ENCODE results near the gene VPS29.
"Not testable (repeated sequence)": the region's sequence is repeated elsewhere in the genome, so short reads cannot be mapped to it uniquely, and the experiment has no call there.

Gene VPS29

DNA sequence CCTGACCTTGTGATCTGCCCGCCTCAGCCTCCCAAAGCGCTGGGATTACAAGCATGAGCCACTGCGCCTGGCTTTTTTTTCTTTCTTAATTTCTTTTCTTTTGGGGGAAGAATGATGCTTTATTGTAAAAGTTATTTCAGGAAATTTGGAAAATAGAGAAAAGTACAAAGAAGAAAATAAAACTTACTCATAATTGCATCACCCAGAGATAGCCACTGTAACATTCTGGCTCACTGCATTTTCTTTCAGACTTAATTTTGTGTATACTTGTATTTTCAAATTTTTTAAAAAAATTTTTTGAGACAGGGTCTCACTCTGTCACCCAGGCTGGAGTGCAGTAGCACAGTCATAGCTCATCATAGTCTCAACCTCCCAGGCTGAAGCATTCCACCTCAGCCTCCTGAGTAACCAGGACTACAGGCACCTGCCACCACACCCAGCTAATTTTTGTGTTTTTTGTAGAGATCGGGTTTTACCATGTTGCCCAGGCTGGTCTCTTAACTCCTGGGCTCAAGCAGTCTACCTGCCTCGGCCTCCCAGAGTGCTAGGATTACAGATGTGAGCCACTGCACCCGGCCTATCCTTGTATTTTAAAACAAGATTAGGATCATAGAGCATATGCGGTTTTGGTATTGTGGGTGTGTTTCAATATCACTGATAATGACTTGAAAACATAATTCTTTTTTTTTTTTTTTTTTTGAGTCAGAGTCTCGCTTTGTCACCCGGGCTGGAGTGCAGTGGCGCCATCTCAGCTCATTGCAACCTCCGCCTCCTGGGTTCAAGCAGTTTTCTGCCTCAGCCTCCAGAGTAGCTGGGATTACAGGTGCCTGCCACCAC lies 19.2 kb upstream of the VPS29 start:
- DNase-seq: not testable (repeated sequence)

DNA sequence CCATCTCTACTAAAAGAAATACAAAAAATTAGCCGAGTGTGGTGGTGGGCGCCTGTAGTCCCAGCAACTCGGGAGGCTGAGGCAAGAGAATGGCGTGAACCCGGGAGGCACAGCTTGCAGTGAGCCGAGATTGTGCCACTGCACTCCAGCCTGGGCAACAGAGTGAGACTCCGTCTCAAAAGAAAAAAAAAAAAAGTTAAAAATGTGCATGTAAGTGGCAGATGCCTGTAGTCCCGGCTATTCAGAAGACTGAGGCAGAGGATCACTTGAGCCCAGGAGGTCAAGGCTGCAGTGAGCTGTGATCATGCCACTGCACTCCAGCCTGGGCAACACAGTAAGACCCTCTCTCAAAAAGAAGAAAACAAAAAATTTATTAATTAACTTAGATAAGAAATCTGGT lies 16.1 kb upstream of the VPS29 start:
- not testable (repeated sequence) for DNase-seq

DNA sequence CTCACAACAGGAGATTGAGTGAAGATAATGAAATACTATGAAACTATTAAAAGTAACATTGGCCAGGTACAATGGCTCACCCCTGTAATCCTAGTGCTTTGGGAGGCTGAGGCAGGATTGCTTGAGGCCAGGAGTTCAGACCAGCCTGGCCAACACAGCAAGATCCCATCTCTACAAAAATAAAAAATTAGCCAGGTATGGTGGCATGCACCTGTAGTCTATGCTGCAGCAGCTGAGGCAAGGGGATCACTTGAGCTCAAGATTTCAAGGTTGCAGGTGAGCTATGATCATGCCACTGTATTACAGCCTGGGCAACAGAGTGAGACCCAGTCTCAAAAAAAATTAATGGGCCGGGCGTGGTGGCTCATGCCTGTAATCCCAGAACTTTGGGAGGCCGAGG lies 15.1 kb upstream of the VPS29 start:
- DNase-seq: no peak

DNA sequence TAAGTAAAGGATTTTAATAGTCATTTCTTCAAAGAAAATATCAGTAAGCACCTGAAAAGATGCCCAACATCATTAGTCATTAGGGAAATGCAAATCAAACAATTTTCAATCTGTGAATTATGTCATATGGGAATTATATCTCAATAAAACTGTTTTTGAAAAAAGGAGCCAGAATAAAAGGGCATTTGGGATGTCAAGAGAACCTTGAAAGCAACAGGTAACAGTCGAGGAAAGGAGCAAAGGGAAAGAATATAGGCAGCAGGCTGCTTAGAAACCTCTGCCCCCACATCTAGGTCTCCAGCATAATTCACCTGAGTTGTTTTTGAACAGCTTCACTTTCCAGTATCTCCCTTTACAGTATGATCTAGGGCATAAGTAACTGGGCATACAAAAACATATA lies 12.5 kb upstream of the VPS29 start:
- no peak for DNase-seq

DNA sequence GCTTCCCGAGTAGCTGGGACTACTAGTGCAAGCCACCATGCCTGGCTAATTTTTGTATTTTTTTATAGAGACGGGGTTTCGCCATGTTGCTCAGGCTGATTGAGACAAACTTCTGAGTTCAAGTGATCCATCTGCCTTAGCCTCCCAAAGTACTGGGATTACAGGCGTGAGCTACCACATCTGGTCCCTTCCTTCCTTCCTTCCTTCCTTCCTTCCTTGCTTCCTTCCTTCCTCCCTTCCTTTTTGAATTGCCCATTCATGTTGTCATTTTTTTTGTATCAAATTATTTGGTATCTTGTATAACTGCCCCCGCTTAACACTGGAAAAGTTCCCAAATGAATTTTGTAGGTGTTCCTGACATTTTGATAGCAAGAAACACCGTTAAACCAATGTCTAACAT lies 11.9 kb upstream of the VPS29 start:
- DNase-seq: no peak

DNA sequence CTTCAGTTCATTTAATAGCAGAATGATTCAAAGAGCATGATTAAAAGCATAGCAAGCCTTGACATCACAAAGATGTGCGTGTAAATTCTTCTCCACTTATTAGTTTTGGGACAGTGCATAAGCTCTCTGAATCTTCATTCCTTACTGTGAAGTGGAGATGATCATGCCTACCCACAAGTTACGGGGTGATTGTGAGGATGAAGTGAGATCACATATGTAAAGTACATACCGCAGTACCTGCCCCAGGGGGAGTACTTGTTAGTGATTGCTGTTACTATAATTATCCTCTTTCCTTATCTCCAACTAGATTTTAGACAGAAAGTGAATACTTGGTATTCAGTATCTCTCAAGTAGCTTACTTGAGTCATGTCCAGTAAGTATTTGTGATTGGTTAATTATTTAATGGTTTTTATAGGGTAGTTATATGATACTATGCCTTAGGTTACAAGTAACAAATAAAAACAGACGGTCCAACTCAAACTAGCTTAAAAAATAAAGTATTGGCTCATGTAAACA lies 6.2 kb upstream of the VPS29 start:
- DNase-seq: no peak

DNA sequence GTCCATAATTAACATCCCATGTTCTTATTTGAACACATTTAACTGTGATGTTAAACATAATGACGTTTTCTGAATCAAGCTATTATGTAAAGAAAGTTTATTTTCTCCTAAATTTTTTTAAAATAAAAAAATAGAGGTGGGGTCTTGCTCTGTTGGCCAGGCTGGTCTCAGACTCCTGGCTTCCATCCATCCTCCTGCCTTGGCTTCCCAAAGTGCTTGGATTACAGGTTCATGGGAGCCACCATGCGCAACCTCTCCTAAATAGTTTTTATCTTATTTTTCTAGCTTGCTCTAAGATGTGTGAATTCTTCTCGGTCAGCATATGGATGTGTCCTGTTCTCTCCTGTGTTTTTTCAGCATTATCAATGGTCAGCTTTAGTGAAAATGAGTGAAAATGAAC lies 3.4 kb upstream of the VPS29 start:
- no peak for DNase-seq

DNA sequence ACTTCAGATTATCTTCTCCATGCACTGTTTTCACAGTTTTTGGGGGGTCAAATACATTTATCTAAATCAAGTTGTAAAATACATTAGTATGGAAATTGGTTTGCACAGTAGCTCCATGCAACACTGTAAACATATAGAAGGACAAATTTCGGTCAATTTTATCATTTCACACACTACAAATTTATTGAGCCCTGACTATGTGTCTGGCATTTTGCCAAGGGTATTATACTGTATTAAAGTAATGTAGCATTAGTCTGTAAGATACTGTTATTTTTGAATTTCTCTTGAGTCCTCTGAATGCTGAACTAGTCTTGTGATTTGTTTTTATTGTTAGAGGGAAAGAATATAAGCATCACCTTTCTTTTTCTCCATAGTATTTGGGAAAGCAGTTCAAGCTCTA lies 1.5 kb upstream of the VPS29 start:
- DNase-seq: no peak

DNA sequence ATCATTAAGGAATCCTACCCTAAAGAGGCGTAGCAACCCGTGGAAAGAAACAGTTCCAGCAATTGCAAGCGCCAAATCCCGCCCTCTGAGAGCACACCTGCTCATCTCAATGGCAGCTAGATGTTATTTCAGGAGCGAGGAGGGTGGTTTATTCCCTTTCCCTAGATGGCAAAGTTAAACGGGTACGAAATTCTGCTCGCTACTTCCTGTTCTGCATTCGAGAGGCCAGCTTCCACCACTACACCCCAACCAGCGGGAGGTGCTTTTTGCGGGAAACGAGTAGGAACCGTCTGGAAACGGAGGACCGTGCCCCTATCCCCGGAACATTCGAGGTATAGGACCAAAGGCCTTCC lies 536 bp downstream of the VPS29 start:
- DNase-seq: no peak

DNA sequence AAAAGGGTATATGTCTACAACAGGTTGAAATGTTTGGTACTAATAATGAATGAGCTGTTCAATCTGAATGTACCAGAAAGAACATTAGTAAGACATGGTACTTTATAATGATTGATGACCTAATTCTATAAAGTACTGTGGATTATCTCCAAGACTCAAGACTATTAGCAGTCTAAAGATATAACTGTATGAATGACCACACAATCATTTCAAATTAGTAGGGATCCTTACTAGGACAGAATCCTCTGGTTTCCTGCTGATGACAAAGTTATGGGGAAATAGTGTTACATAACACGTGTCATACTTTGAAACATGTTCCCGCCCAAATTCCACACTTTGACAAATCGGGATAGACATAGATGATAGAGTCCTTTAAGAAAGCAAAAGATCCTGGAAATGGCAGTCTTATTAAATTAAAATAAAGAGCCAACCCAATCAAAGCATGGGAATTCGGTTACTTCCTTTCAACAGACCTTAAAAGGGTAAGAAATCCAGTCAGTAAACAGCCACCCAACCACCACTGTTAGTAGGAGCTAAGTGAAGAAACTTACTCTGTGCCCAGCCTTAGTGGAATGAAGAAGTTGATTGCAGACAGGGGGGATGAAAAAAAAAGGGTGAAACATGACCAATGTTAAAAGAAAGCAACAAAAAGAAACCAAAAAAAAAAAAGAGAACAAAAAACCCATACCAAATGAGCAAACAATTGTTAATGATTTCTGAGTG lies 2.8 kb downstream of the VPS29 start:
- no peak for DNase-seq

DNA sequence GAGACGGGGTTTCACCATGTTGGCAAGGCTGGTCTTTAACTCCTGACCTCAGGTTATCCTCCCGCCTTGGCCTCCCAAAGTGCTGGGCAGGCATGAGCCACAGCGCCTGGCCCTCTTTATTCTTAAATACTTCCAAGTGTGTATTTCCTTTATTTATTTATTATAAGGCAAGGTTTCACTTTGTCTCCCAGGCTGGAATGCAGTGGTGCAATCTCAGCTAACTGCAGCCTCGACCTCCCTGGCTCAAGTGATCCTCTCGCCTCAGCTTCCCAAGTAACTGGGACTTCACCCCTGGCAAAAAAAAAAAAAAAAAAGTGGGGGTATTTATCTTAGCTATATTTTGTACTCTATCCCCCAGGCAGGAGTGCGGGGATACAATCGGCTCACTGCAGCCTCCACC lies 26.5 kb downstream of the VPS29 start:
- no peak for DNase-seq

DNA sequence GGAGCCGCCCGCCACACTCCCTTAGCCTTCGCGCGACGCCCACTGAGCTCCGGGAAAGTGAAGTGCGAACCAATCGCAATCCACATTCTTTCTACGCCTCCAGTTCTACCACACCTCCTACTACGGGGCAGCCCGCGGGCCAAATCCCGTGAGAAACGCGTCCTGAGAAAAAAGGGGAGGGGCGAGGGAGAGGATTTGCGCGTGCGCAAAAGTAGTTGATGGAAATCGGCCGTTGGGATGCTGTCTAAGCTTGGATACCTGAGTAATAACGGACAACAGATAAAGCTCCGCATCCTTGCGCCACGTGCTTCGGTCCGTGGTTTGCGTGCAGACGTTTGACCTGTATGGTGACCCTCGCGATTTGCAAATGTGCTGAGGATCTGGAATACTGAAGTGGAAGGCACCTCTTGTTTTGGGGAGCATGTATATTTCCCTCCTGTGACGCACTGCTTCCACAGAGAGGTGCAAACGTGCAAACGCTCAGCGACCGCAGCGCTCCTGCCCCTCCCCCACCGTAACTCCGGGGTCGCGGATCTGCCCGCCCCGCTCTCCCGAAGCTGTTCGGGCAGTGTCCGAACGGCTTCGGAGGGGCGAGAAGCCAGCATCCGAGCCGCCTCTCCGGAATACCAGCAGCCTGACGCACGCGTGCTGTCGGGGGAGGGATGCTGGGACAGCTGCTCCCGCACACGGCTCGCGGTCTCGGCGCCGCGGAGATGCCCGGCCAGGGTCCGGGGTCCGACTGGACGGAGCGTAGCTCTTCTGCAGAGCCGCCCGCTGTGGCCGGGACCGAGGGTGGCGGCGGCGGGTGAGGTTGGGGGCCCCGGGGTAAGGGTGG lies 33.5 kb downstream of the VPS29 start, which contains the start of the genes FAM216A and GPN3:
Gene FAM216A (plus strand): TSS at position 632 of the 835 bp plus-strand sequence. CDS start 31 bp downstream, at position 663.
Gene GPN3 (minus strand): TSS at position 44 of the 835 bp plus-strand sequence. CDS start 54 bp downstream, outside the sequence.
- peak; percentile 79 for DNase-seq

DNA sequence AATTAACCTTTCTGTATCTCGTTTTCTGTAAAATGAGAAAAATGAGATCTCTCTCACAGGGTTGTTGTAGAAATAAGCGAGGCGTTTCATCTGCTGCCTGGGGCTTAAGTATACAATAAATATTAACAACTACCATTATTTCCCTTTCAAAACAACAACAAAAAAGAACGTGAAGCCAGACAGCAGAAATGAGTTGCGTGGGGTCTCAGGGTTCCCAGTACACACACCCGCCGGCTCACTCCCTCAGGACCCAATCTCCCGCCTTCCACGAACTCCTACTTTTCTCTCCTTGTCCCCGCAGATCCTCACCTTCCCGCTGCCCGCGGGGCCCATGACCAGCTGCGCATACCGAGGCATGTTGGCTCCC lies 34.1 kb downstream of the VPS29 start:
- DNase-seq: no peak

DNA sequence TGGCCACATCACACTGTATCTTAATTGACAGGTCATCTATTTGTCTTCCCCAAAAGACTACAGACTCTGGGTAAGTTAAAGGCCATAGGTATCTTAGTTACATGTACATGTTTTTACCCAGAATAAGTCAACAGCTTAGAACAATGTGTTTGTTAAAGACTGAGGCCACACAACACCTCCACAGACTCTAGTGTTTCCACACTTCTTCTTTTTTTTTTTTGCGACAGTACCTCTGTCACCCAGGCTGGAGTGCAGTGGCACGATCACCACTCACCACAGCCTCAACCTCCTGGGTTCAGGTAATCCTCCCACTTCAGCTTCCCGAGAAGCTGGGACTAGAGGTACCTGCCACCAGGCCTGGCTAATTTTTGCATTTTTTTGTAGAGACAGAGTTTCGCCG lies 35.1 kb downstream of the VPS29 start:
- no peak for DNase-seq

DNA sequence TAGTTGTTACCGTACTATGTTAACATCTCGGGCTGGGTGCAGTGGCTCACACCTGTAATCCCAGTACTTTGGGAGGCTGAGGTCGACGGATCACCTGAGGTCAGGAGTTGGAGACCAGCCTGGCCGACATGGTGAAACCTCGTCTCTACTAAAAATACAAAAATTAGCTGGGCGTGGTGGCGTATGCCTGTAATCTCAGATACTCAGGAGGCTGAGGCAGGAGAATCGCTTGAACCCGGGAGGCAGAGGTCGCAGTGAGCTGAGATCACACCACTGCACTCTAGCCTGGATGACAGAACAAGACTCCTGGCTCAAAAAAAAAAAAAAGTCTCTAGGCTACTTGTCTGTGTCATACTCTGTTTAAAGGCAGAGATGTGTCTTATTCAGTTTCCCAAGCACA lies 36.1 kb downstream of the VPS29 start:
- not testable (repeated sequence) for DNase-seq

DNA sequence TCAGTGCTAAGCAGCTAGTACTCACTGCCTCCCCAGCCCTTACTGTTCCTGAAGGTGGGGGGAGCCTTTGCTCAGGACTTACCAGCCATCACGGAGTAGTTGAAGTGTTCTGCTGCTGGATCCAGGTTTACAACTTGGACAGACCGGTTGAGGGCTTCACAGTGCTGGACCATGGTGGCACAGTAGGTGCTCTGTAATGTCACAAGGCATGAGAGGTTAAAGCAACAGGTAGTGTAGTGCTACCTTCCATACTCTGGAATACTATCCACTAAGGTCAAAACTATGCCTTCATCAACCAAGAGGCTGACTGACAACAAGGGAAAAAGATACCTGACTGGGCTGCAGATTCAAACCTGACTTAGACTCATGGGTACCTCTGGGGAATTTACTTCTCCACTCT lies 36.9 kb downstream of the VPS29 start:
- DNase-seq: no peak

DNA sequence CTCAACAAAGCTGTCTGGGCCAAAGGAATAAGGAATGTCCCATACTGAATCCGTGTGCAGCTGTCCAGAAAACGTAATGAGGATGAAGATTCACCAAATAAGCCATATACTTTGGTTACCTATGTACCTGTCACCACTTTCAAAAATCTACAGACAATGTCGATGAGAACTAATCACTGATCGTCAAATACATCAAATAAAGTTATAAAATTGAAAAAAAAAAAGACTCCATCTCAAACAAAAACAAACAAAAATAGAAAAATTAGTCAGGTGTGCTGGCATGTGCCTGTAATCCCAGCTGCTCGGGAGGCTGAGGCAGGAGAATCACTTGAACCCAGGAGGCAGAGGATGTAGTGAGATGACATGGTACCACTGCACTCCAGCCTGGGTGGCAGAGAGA lies 40.7 kb downstream of the VPS29 start:
- DNase-seq: not testable (repeated sequence)

DNA sequence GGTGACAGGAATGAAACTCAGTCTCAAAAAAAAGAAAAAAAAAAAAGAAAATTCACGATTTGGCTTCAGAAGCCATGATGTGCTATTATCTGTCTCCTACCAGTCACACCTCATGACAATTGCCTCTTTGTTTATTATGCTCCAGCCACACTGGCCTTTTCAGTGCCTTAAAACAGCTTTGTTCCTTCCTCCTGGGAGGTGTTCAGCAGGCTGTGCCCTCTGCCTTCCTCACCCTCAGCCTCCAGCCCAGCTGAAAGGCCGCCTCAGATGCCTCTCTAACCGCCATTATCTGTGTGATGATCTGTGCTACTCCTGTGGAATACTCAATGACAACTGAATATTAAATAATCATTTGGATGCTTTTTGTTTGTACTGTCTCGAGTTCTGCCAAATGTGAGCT lies 43.2 kb downstream of the VPS29 start:
- no peak for DNase-seq

DNA sequence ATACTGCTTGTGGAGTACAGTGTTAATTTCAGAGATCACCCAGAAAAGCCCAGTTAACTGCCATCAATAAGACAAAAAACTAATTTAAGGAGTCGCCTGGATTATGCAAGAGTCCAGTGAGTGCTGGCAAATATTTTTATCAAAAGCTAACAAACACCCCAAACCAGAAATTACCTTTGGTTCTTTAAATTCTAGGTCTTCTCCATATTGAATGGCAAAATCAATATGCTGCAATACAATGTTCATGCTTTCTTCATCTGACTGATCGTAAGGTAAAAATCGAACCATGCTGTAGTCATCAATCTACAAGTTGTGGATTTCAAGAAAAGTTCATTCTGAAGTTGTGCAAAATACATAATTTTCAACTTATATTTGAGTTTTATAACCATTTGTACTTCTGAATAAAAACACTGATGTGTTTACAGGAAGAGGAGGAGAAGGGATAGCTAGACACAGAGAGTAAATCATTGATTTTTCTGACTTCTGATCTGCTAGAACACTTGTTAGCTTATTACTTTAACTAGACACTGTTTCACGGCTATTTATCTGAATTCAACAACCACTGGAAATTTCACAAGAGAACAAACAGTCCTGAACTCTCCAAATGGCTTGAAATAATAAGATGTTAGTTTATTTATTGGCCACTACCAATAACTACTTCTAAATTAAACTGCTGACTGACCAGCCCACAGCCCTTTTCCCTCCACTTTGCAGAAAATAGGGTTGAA lies 48.2 kb downstream of the VPS29 start:
- no peak for DNase-seq

DNA sequence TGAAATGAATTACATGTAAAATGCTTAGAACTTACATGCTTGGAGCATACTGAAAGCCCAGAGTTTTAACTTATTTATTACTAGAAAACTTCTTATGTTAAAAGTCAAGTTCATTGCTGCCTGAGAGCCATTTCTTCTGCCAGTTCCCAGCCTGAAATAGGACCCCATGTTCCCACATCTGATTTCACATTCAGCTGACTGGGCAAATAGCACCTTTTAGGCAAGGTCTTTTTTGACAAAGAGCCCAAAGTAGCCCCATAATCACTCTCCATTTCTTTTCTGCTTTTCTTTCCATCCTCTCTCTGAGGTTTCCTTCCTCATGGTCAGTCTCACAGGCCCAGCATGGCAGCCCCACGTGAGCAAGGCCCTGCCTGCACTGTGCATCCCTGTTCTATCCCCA lies 50.6 kb downstream of the VPS29 start:
- DNase-seq: no peak

DNA sequence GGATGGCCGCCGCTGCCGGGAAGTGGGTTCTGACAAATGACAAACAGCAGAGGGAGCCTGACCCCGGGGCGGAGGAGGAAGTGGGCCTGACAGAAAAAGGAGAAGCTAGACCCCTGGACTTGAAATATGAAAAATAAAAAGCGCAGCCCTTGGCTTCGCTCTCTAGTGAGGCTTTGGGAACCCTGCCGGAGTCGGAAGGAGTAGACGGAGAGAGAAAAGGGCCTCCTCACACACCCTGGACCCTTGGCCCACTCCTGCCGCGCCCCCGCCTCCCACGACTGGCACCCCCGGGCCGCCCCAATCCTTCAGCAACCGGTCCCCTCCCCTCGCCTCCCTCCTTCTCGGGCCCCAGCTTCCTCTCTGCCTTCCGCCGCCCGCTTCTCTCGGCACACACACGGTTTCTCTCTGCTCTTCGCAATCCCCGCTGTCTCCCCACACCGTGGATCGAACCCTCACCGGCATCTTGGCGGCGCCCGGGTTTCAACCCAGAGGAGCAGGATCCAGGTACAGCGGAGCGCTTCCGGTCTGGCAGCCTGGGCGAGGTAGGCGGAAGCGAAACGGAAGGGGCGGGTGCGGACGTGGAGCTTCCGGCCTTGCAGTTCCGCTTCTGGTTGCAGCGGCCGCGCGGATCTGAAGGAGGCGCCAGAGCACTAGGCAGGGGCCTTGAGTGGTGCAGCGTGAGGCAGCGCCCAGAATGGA lies 52.0 kb downstream of the VPS29 start, which contains the start of gene ARPC3:
Gene ARPC3 (minus strand): TSS at position 539 of the 699 bp plus-strand sequence. CDS start 77 bp downstream, at position 462.
- DNase-seq: peak; percentile 62

DNA sequence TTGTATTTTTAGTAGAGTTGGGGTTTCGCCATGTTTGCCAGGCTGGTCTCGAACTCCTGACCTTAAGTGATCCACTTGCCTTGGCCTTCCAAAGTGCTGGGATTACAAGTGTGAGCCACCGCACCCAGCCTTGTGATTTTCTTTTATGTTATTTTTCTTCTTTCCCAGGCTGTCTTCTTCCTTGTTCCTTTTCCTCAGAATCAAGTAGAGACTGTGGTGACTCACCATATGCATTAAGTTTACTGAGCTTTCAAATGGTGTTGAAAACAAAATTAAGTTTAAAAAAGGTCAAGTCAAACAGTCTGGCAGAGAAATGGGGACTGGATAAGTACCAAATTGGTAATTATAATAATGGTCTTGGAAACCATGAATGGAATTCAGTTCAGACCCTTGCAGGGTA lies 57.5 kb downstream of the VPS29 start:
- no peak for DNase-seq
